Omental fat pad (tissue), 4 donors: Measurements from ENCODE around the gene WBP1. TPM values are rescaled to one million over a fixed set of nuclear protein-coding genes. Genes with fewer than 3 reads are reported as not detected.

Source experiments
- ATAC-seq: fragments of 150-250 bp; one replicate; pipeline ENCODE4 v1.9.1; 2016; ENCODE audit warnings: mild to moderate bottlenecking, moderate library complexity; ENCODE audit not compliant: low FRiP score
- DNase-seq: peaks from one replicate; pipeline ENCODE4 v3.0.0-alpha.2; 2019; ENCODE audit warnings: low spot score
- CTCF ChIP-seq, 3 donors: fragments of 450-650 bp; IDR thresholded peaks; one replicate each; pipeline ENCODE4 v1.5.1; 2016 to 2017; ENCODE audit warnings: antibody characterized with exemption in 3 of 3, mild to moderate bottlenecking in 3 of 3, moderate library complexity in 2 of 3
- total RNA-seq, 4 donors: library from RNA; depleted of rRNA; stranded (reverse); fragments of >200 nt; gene quantifications; one replicate each; pipeline ENCODE4 v1.1.0, GENCODE V29; 2016

Gene WBP1
- total RNA-seq, result 10 to 100 TPM; 34.9 to 64.5 (median 44.3) TPM

GRCh38 chr2:74458132-74458937 is at the start of gene WBP1:
Gene WBP1 (plus strand): TSS chr2:74458438. CDS start chr2:74458603, 165 bp downstream.
- ATAC-seq, result peak; percentile 98
- no peak for TF ChIP-seq CTCF (IDR thresholded peaks at IDR 0.05)
- DNase-seq, result peak; percentile 99

GRCh38 chr2:74413001-74413698 is 45.1 kb upstream of the WBP1 start:
- no peak for TF ChIP-seq CTCF (IDR thresholded peaks at IDR 0.05)
- no peak for DNase-seq
- ATAC-seq, result no peak

- no peak for TF ChIP-seq CTCF (IDR thresholded peaks at IDR 0.05)
- no peak for DNase-seq
- ATAC-seq, result no peak
Observed at GRCh38 chr2:74414441-74414840, 43.8 kb upstream of the WBP1 start.

GRCh38 chr2:74414881-74415761 is 43.1 kb upstream of the WBP1 start:
- peak; percentile 76 for ATAC-seq
- TF ChIP-seq CTCF (IDR thresholded peaks at IDR 0.05), result no peak
- no peak for DNase-seq

GRCh38 chr2:74415762-74416395 is 42.4 kb upstream of the WBP1 start:
- TF ChIP-seq CTCF (IDR thresholded peaks at IDR 0.05), result no peak
- ATAC-seq, result no peak
- DNase-seq, result no peak

- DNase-seq (no peak), ATAC-seq (no peak)
Observed at GRCh38 chr2:74416778-74417177, 41.5 kb upstream of the WBP1 start.

More at GRCh38 chr2:74416778-74417177, 41.5 kb upstream of the WBP1 start:
- no peak for TF ChIP-seq CTCF (IDR thresholded peaks at IDR 0.05)
